Activated CD4-positive, alpha-beta T cell treated with anti-CD3 and anti-CD28 coated beads, Interleukin-2, Interleukin-4, amounts not matched to agents 100 ng/mL and 50 ng/mL, durations not matched to agents 16 hours and 8 hours (primary cell): ENCODE data around the gene CORIN.
"Not testable (repeated sequence)": the region's sequence is repeated elsewhere in the genome, so short reads cannot be mapped to it uniquely, and the experiment has no call there.

Experiments used
- DNase-seq: peaks from one replicate; pipeline ENCODE4 v3.0.0-alpha.2; 2020; ENCODE audit warnings: low spot score

CORIN gene

GRCh38 chr4:47767956-47768355 lies 69.9 kb downstream of the CORIN start:
- not testable (repeated sequence) for DNase-seq

GRCh38 chr4:47763279-47763678 lies 74.6 kb downstream of the CORIN start:
- no peak for DNase-seq

GRCh38 chr4:47762376-47763266 lies 75.2 kb downstream of the CORIN start:
- DNase-seq = no peak

GRCh38 chr4:47753316-47753715 lies 84.6 kb downstream of the CORIN start:
- not testable (repeated sequence) for DNase-seq

GRCh38 chr4:47752214-47752613 lies 85.7 kb downstream of the CORIN start:
- DNase-seq = no peak

GRCh38 chr4:47750788-47751187 lies 87.1 kb downstream of the CORIN start:
- no peak for DNase-seq

GRCh38 chr4:47749858-47750257 lies 88.0 kb downstream of the CORIN start:
- no peak for DNase-seq

- DNase-seq = no peak
Observed at GRCh38 chr4:47749060-47749459, 88.8 kb downstream of the CORIN start.

- DNase-seq = no peak
Observed at GRCh38 chr4:47747846-47748494, 89.9 kb downstream of the CORIN start.

- no peak for DNase-seq
Observed at GRCh38 chr4:47747211-47747610, 90.7 kb downstream of the CORIN start.

GRCh38 chr4:47746122-47746521 lies 91.7 kb downstream of the CORIN start:
- peak; percentile 3 for DNase-seq

- no peak for DNase-seq
Observed at GRCh38 chr4:47744843-47745382, 93.0 kb downstream of the CORIN start.

GRCh38 chr4:47744253-47744652 lies 93.6 kb downstream of the CORIN start:
- DNase-seq = no peak

- DNase-seq = no peak
Observed at GRCh38 chr4:47741200-47741599, 96.7 kb downstream of the CORIN start.

- DNase-seq = no peak
Observed at GRCh38 chr4:47737326-47737725, 100.5 kb downstream of the CORIN start.

GRCh38 chr4:47736555-47736954 lies 101.3 kb downstream of the CORIN start:
- no peak for DNase-seq

GRCh38 chr4:47736146-47736545 lies 101.7 kb downstream of the CORIN start:
- DNase-seq = no peak

- DNase-seq = no peak
Observed at GRCh38 chr4:47733302-47734175, 104.3 kb downstream of the CORIN start.

GRCh38 chr4:47731182-47731581 lies 106.7 kb downstream of the CORIN start:
- no peak for DNase-seq

GRCh38 chr4:47729131-47729680 lies 108.7 kb downstream of the CORIN start:
- DNase-seq = no peak

GRCh38 chr4:47721892-47722575 lies 115.8 kb downstream of the CORIN start:
- no peak for DNase-seq
